ENCODE data around the gene SLC24A4.

GRCh38 chr14:92392711-92393110, 69.7 kb downstream of the SLC24A4 start:
- TF ChIP-seq CTCF (IDR thresholded peaks at IDR 0.05; ENCODE audit: extremely low read depth in 1 of 2, insufficient read depth in 1 of 2, low read depth in 1 of 2, low read length in 2 of 2) = no peak
- TF ChIP-seq POLR2AphosphoS5 (IDR thresholded peaks at IDR 0.05; ENCODE audit: insufficient read depth, low read depth, low read length) = no peak
- no peak for TF ChIP-seq POLR2A (IDR thresholded peaks at IDR 0.05; ENCODE audit: low read depth, low read length)
- TF ChIP-seq MAX (IDR thresholded peaks at IDR 0.05; ENCODE audit: insufficient read depth, insufficient read length) = no peak
- TF ChIP-seq EZH2 (IDR thresholded peaks at IDR 0.05; ENCODE audit: borderline replicate concordance, low read depth, low read length, severe bottlenecking) = no peak
- TF ChIP-seq MYC (IDR thresholded peaks at IDR 0.05; ENCODE audit: low read depth, low read length) = no peak
- TF ChIP-seq JUN (IDR thresholded peaks at IDR 0.05; ENCODE audit: borderline replicate concordance, insufficient read depth, insufficient read length, low read depth) = no peak
- no peak for TF ChIP-seq FOS (IDR thresholded peaks at IDR 0.05; ENCODE audit: borderline replicate concordance, insufficient read depth, low read length)

All from endothelial cell of umbilical vein (primary cell).